GM12891 (cell line): ENCODE results near the gene PUS3.
"Not testable (repeated sequence)": the region's sequence is repeated elsewhere in the genome, so short reads cannot be mapped to it uniquely, and the experiment has no call there.

ENCODE experiments used
- DNase-seq: peaks from one replicate; pipeline ENCODE4 v3.0.0; 2011; ENCODE audit warnings: low spot score; ENCODE audit not compliant: insufficient read length
- FAIRE-seq: peaks from 2 replicates; lab custom pipeline; 2011; peaks lifted over from hg19 to GRCh38; lab: Jason Lieb, UNC
- PAX5 ChIP-seq: IDR thresholded peaks from 2 replicates; pipeline ENCODE4 v1.6.1; 2011; ENCODE audit warnings: low read length, moderate library complexity, mild to moderate bottlenecking; ENCODE audit not compliant: insufficient read depth, severe bottlenecking
- POLR2A ChIP-seq: IDR thresholded peaks from 2 replicates; pipeline ENCODE4 v1.6.1; 2011; ENCODE audit warnings: low read depth, low read length, control low read depth
- POLR2AphosphoS5 ChIP-seq: IDR thresholded peaks from 2 replicates; pipeline ENCODE4 v1.6.1; 2011; ENCODE audit warnings: low read depth, low read length, control low read depth
- POU2F2 ChIP-seq: IDR thresholded peaks from 2 replicates; pipeline ENCODE4 v1.6.1; 2011; ENCODE audit warnings: low read depth, mild to moderate bottlenecking, control low read depth, low read length, moderate library complexity
- SPI1 ChIP-seq: IDR thresholded peaks from 2 replicates; pipeline ENCODE4 v1.6.1; 2011; ENCODE audit warnings: low read depth, low read length, control low read depth
- TAF1 ChIP-seq: IDR thresholded peaks from 2 replicates; pipeline ENCODE4 v1.6.1; 2011; ENCODE audit warnings: low read depth, low read length, control low read depth

Gene PUS3

DNA sequence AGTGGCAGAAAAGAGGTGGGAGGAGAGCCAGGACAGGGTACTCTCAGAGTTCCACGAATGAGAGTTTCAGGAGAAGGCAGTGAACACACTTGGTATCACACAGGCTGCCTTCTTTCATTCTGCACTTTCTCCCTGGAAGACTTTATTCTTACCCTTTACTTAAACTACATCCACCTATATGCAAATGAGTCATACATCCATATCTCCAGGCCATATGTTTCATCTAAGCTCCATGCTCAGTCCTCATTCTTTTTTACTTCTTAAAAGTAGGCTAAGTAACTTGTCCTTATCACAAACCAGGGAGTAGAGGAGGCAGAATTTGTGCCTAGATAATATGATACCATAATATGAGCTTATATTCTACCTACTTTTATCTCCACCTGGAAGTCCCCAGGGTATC lies 21.7 kb downstream of the PUS3 start:
- FAIRE-seq (no peak), DNase-seq (no peak)
- no peak for TF ChIP-seq POLR2AphosphoS5

DNA sequence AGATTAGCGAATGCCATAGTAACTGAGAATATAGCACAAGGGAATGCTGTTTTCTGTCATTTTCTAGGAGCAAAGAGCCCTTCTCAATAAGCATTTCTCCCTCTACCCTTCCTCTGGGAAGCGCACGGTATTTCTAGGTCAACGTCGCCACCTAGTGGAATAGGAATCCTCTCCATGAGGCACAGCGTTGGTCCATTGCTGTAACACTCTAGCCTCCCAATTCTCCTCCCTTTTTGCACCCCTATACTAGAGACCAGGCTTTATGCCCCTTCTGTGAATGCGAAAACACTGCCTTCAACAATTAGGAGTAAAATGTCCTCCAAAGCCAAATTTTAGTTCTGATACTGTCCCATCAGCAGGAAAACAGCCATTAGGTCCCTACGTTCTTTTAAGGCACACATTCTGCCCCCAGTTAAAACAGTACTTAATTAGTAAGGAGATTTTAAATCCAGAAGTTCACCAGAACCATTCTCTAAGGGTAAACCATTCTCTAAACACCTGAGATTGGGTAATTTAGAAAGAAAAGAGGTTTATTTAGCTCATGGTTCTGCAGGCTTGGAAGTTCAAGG lies 28.4 kb downstream of the PUS3 start:
- peak; percentile 11 for DNase-seq
- FAIRE-seq = peak; percentile 98
- no peak for TF ChIP-seq POLR2A
- no peak for TF ChIP-seq SPI1
- TF ChIP-seq TAF1 = no peak
- TF ChIP-seq POLR2AphosphoS5 = no peak
- no peak for TF ChIP-seq PAX5
- TF ChIP-seq POU2F2 = no peak

GRCh38 chr11:125873881-125874555 lies 29.0 kb downstream of the PUS3 start:
- DNase-seq = no peak
- TF ChIP-seq POLR2A = no peak
- no peak for FAIRE-seq

GRCh38 chr11:125872138-125872491 lies 30.9 kb downstream of the PUS3 start:
- DNase-seq (no peak), FAIRE-seq (no peak)
- no peak for TF ChIP-seq POLR2A
- TF ChIP-seq SPI1 = no peak
- no peak for TF ChIP-seq POU2F2
- no peak for TF ChIP-seq TAF1

GRCh38 chr11:125871391-125872137 lies 31.4 kb downstream of the PUS3 start:
- no peak for DNase-seq
- FAIRE-seq = no peak
- TF ChIP-seq PAX5 (no peak), POLR2AphosphoS5 (no peak), POLR2A (no peak), TAF1 (no peak), POU2F2 (no peak), SPI1 (no peak)

- DNase-seq = no peak
These were observed 33.5 kb downstream of the PUS3 start for GRCh38 chr11:125869521-125869920.

GRCh38 chr11:125865354-125865753 lies 37.7 kb downstream of the PUS3 start:
- not testable (repeated sequence) for DNase-seq, FAIRE-seq

More at GRCh38 chr11:125869521-125869920, 33.5 kb downstream of the PUS3 start:
- TF ChIP-seq POU2F2 = no peak
- TF ChIP-seq POLR2AphosphoS5 = no peak
- no peak for TF ChIP-seq SPI1
- no peak for TF ChIP-seq PAX5
- FAIRE-seq = no peak

- not testable (repeated sequence) for DNase-seq, FAIRE-seq
These were observed 40.2 kb downstream of the PUS3 start for GRCh38 chr11:125862786-125863185.

DNA sequence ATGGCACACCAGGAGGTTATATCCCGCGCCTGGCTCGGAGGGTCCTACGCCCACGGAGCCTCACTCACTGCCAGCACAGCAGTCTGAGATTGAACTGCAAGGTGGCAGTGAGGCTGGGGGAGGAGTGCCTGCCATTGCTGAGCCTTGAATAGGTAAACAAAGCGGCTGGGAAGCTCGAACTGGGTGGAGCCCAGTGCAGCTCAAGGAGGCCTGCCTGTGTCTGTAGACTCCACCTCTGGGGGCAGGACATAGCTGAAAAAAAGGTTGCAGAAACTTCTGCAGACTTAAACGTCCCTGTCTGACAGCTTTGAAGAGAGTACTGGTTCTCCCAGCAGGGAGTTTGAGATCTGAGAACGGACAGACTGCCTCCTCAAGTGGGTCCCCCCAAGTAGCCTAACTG lies 45.3 kb downstream of the PUS3 start:
- FAIRE-seq, DNase-seq: not testable (repeated sequence)

DNA sequence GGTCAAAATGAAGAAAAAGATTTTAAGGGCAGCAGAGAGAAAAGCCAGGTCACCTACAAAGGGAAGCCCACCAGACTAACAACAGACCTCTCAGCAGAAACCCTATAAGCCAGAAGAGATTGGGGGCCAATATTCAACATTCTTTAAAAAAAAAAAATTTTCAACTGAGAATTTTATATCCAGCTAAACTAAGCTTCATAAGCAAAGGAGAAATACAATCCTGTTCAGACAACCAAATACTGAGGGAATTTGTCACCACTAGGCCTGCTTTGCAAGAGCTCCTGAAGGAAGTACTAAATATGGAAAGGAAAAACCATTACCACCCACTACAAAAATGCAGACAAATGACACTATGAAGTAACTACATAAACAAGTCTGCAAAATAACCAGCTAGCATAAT lies 56.8 kb downstream of the PUS3 start:
- no peak for FAIRE-seq
- TF ChIP-seq POU2F2 (no peak), POLR2AphosphoS5 (no peak), POLR2A (no peak), PAX5 (no peak), TAF1 (no peak), SPI1 (no peak)
- DNase-seq = no peak
